Right cardiac atrium (tissue), 5 donors: ENCODE data around the gene PLA2G4D. TPM values are rescaled to one million over a fixed set of nuclear protein-coding genes. Genes with fewer than 3 reads are reported as not detected.

ENCODE experiments used
- ATAC-seq, 2 donors: fragments of 200-7000 bp; cut with Tn5 transposase; one replicate each; pipeline versions ENCODE4 v1.8.0 to v1.9.1; 2020; ENCODE audit warnings: moderate library complexity in 2 of 2, mild to moderate bottlenecking in 1 of 2
- DNase-seq, 3 donors: peaks; one replicate each; pipeline ENCODE4 v3.0.0-alpha.2; 2020
- H3K27ac ChIP-seq: one replicate; pipeline ENCODE4 v1.5.1; 2013; ENCODE audit warnings: mild to moderate bottlenecking, low read length, control low read depth, moderate library complexity
- H3K27me3 ChIP-seq: one replicate; pipeline ENCODE4 v1.6.1; 2013; ENCODE audit not compliant: control insufficient read depth, insufficient read depth
- H3K4me1 ChIP-seq: one replicate; pipeline ENCODE4 v1.6.1; 2013; ENCODE audit warnings: low read length; ENCODE audit not compliant: control insufficient read depth, insufficient read depth
- H3K4me3 ChIP-seq: one replicate; pipeline ENCODE4 v1.5.1; 2013; ENCODE audit warnings: low read length, control low read depth
- H3K9me3 ChIP-seq: one replicate; pipeline ENCODE4 v1.6.1; 2013; ENCODE audit warnings: low read length; ENCODE audit not compliant: control insufficient read depth
- WGBS: extraction: QIAGEN DNeasy Blood & Tissue Kit; methylation state at CpG from one replicate; pipeline ENCODE4 v1.1.7; 2013; 5-methylcytosine and 5-hydroxymethylcytosine counted together
- intact Hi-C, 4 donors: fragments of 100-400 bp; cut with DNase I; formaldehyde crosslinking; loops; one replicate each; pipeline versions ENCODE4 v1.11.0 to v1.14.0; 2022 to 2023
- polyA plus RNA-seq: library from polyadenylated mRNA; stranded (reverse); fragments of 200-250 nt; gene quantifications from one replicate; pipeline ENCODE4 v1.2.3, GENCODE V29; 2013
- total RNA-seq, 4 donors: library from RNA; stranded (reverse); fragmentation: NEBNext Ultra II Directional; extraction: Animal tissue kit (Norgen Biotek cat#: 25700); gene quantifications; one replicate each; pipeline ENCODE4 v1.2.1, GENCODE V29; 2021
- donor health status: healthy with polysubstance abuse.
- donor health status: DM: no; HTN: yes; CAD: no.
- donor health status: DM: no; HTN: no; CAD: no.
- donor health status: DM: no; HTN: yes; CAD: no; lungs with severe emphysema.
- donor health status: DM: yes; HTN: yes; CAD: no.

PLA2G4D gene
- total and polyA plus RNA-seq, 5 donors, result not detected

- Histone ChIP-seq H3K9me3 (no peaks in the 10 kb centered on the region), H3K27ac (no peak overlapping the region), H3K27me3 (no peaks in the 10 kb centered on the region), H3K4me3 (no peak overlapping the region), H3K4me1 (peaks cover 4% of the 10 kb centered on the region)
- intact Hi-C loops, result no loop called here
- 88% methylated on average over 9 of the region's 9 CpGs for WGBS
- ATAC-seq, result no peak
- DNase-seq, result no peak
Observed at GRCh38 chr15:42048080-42048820, 46.1 kb downstream of the PLA2G4D start.

- intact Hi-C loops, result no loop called here
- peaks cover 4% of the 10 kb centered on the region for H3K4me1 ChIP-seq
- H3K9me3 ChIP-seq, result no peaks in the 10 kb centered on the region
- H3K4me3 ChIP-seq, result no peak overlapping the region
- 94% methylated on average over 2 of the region's 2 CpGs for WGBS
- H3K27ac ChIP-seq, result no peak overlapping the region
- no peak for DNase-seq
- no peak for ATAC-seq
- no peaks in the 10 kb centered on the region for H3K27me3 ChIP-seq
Observed at GRCh38 chr15:42046597-42046996, 47.8 kb downstream of the PLA2G4D start.

DNA sequence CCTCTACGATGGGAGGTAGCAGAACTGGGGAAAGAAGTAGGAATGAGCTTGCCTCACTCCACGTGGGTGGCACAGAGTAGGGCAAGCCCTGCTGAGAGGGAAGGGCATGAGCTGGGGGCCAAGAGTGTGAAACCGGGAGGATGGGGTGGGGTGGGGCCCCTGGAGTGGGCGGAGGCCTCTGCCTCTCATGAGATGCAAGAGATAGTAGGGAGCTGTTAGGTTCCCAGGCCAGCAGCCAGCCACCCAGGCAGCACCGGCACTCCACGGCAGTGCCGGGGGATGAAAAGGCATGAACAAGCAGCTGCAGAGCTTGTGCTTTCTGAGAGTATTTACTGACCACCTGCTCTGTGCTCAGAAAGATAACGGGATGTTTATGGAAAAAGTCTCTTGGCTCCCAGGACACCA, 49.1 kb downstream of the PLA2G4D start:
- DNase-seq, result no peak
- intact Hi-C loops, result no loop called here
- peak in 1 of 2 donors; percentile 66 for ATAC-seq
- no peaks in the 10 kb centered on the region for H3K9me3 ChIP-seq
- 42% methylated on average over 8 of the region's 8 CpGs for WGBS
- no peak overlapping the region for H3K4me3 ChIP-seq
- H3K27ac ChIP-seq, result no peak overlapping the region
- H3K27me3 ChIP-seq, result no peaks in the 10 kb centered on the region
- H3K4me1 ChIP-seq, result no peaks in the 10 kb centered on the region

DNA sequence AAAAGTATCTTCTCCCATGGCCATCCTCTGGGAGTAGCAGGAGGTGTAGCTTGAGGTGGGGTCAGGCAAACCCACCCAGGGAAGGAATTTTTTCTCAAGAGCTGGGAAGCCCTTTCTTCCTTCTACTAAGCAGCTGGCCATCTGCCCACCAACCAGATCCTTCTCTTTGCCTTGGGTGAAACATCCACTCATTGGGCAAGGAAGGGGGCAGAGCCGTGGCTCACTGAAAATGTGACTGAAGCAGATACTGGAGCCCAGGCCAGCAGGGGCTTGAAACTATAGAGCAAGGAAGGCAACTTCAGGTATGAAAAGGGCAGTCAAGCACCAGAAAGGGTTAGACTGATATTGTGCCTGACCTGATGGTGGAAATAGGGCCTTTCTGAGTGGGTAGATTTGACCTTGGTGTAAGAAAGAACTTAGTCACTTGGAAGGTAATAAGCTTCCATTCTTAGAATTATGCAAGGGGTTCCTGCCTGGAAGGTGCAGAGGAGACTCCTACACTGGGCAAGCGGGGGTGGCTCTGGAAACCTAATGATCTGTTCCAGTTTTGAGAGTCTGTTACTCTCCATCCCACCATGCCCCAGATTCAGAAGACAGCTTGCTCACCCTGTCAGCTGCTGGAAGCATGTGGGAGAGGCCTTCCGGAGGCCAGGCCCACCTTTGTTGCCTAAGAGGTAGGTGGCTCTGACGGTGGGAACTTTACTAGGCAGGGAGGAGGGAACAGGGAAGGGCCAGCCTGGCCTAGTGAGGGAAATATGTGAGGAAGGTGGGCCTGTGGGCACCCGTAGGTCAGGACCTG, 51.6 kb downstream of the PLA2G4D start:
- intact Hi-C loops, result no loop called here
- ATAC-seq (no peak), DNase-seq (no peak)
- no peaks in the 10 kb centered on the region for H3K27me3 ChIP-seq
- H3K27ac ChIP-seq, result no peak overlapping the region
- H3K9me3 ChIP-seq, result no peaks in the 10 kb centered on the region
- 88% methylated on average over 5 of the region's 5 CpGs for WGBS
- H3K4me1 ChIP-seq, result no peaks in the 10 kb centered on the region
- H3K4me3 ChIP-seq, result no peak overlapping the region

DNA sequence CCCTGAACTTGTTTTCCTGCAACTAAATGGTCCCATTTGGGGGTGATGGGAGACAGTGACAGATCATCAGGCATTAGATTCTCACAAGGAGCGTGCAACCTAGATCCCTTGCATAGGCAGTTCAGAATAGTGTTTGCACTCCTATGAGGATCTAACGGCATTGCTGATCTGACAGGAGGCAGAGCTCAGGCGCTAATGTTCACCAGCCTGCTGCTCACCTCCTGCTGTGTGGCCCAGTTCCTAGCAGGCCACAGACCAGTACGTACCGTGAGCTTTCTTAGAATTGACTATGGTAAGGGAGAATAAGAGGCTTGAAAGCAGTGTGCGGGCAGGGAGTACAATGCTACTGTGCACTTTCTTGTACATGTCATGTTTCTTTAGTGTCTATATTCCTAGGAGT, 56.0 kb downstream of the PLA2G4D start:
- no peaks in the 10 kb centered on the region for H3K9me3 ChIP-seq
- H3K4me3 ChIP-seq, result no peak overlapping the region
- H3K27me3 ChIP-seq, result no peaks in the 10 kb centered on the region
- H3K4me1 ChIP-seq, result no peaks in the 10 kb centered on the region
- intact Hi-C loops, result no loop called here
- WGBS, result 95% methylated on average over 6 of the region's 6 CpGs
- ATAC-seq, result no peak
- H3K27ac ChIP-seq, result no peak overlapping the region
- no peak for DNase-seq

DNA sequence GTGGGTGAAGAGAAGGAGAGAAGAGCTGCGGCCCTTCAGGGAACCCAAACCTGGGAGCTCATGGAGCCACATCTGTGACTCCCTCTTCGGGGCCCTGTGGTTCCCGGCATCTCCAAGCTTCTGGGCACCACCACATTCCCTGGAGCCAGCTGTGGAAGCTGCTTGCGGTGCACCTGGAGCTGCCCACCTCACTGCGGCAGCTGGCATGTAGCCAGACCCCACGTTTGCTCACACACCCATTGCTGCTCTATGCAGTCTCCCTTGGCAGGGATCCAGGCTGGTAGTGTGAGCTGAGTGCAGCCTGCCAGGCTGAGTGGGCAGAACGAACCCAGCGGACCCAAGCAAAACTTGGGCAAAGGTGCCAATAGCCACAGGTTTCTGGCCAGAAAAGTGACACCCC, 56.7 kb downstream of the PLA2G4D start:
- Histone ChIP-seq H3K27me3 (no peaks in the 10 kb centered on the region), H3K4me3 (no peak overlapping the region), H3K27ac (no peak overlapping the region), H3K4me1 (no peaks in the 10 kb centered on the region), H3K9me3 (no peaks in the 10 kb centered on the region)
- intact Hi-C loops, result no loop called here
- DNase-seq (peak in 1 of 3 donors; percentile 74), ATAC-seq (peak in 1 of 2 donors; percentile 36)
- 54% methylated on average over 8 of the region's 8 CpGs for whole genome bisulfite sequencing

DNA sequence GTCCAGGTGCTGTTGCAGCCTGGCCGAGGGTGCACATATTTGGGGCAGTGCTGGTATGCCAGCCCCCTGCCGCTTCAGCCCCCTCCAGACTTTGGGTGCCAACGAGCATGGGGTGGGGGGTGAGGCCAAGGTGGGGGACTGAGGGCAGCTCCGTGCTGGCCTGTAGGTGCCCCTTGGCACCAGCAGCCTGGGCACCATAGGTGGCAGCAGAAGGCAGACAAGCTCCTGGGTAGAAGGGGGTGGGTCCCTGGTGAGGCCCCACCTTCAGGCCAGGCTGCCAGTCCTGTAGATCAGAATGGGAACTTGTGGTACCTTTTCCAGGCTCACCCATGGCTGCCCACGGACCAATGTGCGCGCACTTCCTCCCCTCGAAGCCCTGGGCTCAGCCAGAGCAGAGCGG, 57.4 kb downstream of the PLA2G4D start:
- WGBS, result 92% methylated on average over 9 of the region's 9 CpGs
- DNase-seq (no peak), ATAC-seq (peak in 1 of 2 donors; percentile 10)
- no peaks in the 10 kb centered on the region for H3K9me3 ChIP-seq
- intact Hi-C loops, result no loop called here
- H3K4me3 ChIP-seq, result no peak overlapping the region
- no peaks in the 10 kb centered on the region for H3K27me3 ChIP-seq
- no peak overlapping the region for H3K27ac ChIP-seq
- no peaks in the 10 kb centered on the region for H3K4me1 ChIP-seq

DNA sequence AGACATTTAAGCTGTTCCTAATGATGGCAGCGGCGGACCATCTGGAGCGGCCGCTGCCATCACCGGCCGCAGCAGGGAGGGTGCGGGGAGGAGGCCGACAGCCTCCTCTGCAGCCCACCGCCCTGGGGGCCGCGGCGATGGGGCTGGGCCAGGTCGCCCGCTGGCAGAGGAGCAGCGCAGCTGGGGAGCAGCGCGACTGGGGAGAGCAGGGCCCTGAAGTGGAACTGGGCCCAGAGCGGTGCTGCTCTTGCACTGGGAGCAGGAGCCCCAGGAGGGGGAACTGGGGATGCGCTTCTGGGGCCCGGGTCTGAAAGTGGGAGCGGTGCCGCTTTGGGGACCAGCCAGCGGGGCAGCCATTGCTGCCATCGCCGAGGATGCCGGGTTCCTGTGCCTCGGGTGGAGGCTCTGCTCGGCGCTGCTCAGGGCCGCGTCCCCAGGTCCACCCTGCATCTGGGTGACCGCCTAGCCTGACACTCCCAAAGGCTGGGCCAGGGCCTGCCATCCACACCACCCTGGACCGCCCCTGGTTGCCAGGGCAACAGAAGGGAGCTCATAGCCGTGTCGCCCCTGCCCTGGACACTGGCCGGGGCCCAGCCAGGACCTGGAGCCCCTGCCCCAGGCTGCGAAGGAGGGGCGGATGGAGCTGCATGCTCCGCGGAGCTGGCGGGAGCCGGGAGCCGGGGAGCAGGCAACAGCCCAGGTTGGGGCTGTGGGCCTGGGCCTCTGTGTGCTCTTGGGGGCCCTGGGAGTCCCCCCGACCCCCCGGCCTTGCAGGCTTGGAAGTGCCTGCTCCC, 58.1 kb downstream of the PLA2G4D start:
- Histone ChIP-seq H3K27ac (no peak overlapping the region), H3K9me3 (no peaks in the 10 kb centered on the region), H3K4me3 (no peak overlapping the region), H3K27me3 (no peaks in the 10 kb centered on the region), H3K4me1 (no peaks in the 10 kb centered on the region)
- WGBS, result 88% methylated on average over 45 of the region's 45 CpGs
- intact Hi-C loops, result no loop called here
- DNase-seq, result no peak
- peak; percentile 31 to 36 for ATAC-seq

DNA sequence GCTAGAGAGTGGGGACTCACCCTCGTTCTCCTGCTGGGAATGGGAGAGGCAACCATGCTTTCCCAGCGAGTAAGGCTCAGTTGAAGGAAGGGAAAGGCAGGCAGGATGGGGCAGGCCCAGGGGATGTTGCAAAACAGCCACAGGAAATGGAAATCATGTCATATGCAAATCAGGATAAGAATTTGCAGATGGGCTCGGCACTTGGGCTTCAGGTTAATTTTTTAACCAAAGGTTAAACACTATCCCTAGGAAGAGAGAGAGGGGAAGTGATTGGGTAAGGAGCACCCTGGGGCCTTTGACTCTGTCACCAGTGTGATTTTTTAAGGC, 59.0 kb downstream of the PLA2G4D start:
- no peak for DNase-seq

GRCh38 chr15:42034628-42035434, 59.5 kb downstream of the PLA2G4D start:
- Histone ChIP-seq H3K9me3 (no peaks in the 10 kb centered on the region), H3K4me1 (no peaks in the 10 kb centered on the region), H3K4me3 (no peak overlapping the region), H3K27ac (no peak overlapping the region), H3K27me3 (no peaks in the 10 kb centered on the region)
- DNase-seq (no peak), ATAC-seq (no peak)
- intact Hi-C loops, result no loop called here
- WGBS, result 77% methylated on average over 8 of the region's 8 CpGs

More for the DNA sequence above, 59.0 kb downstream of the PLA2G4D start:
- Histone ChIP-seq H3K27ac (no peak overlapping the region), H3K4me1 (no peaks in the 10 kb centered on the region), H3K4me3 (no peak overlapping the region), H3K27me3 (no peaks in the 10 kb centered on the region), H3K9me3 (no peaks in the 10 kb centered on the region)
- no peak for ATAC-seq
- WGBS, result 47% methylated on average over 3 of the region's 3 CpGs
- intact Hi-C loops, result no loop called here
